ENCODE measurements around the gene MAGEA9B.
"Not testable (repeated sequence)": the region's sequence is repeated elsewhere in the genome, so short reads cannot be mapped to it uniquely, and the experiment has no call there.

Gene MAGEA9B

GRCh38 chrX:149570668-149571067 is 16.6 kb downstream of the MAGEA9B start:
- DNase-seq = no peak

DNA sequence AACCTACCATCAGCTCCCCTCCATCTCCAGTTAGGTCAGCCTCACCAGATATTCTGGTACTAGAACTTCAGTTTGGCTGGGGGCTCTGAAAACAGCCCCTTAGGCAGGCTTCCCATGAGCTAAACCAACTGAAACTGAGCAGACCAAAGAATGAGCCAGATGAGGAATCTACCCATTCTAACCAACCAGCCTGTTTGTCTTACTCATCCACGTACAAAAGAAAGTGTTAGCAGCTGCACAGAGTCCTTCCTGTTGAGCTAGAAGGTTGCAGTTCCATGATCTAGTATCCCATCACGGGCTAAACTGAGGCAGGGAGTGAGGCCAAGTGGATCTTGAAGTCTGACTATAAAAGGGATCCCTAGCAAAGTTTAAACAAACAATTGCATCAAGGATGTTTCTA is 17.5 kb downstream of the MAGEA9B start:
- no peak for DNase-seq

DNA sequence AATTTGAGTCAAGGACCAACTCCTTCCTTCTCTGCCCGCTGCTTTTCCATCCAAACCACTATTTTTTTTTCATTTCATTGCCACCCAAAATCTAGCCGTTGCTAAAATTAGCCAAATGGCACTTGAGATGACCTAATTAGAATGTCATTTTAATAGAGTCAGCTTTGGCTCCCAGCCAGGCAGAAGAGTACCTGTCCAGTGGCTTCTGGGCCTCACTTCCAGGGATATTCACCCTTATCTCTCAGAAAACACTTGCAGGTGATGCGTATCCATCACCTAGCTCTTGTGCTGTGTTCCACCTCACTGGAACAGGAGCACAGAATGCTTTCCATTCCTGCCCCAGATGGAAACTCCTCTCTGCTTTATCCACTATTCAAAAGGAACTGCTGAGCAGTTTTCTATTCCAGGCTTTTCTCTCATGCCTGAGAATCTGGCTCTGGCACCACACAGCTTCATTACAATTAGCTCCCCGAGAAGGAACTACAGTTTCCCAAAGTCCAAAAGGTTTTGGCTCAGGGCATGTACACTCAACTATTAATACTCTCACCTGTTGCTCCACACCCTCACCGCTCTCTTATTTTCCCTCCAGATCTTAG is 18.5 kb downstream of the MAGEA9B start:
- DNase-seq = no peak

DNA sequence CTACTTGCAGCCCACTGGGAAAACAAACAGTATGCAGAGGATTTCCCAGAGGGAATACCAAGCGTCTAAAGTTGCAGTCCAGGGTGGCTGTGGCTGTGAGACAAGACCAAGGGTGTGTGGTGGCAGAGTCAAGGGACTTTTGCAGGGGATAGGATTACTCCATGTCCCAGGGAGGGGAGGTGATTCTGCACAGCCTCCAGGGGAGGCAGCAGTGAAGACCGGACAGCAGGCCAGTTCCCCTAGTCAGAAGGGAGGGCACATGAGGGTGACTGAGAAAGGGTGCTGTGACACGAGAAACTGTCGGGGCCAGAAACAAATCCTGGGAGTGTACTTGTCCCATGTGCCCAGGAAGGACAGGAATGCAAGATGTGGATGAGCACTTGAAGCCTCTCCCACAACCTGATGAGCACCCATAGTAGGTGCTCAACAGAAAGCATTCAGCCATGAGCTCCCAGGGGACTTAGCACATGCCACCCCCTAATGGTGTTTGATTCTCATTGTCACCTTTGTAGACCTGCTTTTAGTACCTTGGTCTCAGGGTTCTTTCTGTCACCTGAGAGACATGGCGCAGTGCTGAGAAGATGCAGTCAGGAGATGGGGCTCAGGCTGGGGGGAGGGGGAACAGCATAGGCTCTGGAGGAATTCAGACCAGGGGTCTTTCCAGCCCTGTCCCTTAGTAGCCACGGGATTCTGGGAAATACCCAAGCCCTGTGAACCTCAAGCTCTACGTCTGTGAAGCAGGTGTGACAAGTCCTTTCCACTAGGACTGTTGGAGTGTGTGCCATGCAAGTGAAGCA is 19.4 kb downstream of the MAGEA9B start:
- no peak for DNase-seq

- DNase-seq = no peak
Observed at GRCh38 chrX:149563359-149563758, 23.9 kb downstream of the MAGEA9B start.

DNA sequence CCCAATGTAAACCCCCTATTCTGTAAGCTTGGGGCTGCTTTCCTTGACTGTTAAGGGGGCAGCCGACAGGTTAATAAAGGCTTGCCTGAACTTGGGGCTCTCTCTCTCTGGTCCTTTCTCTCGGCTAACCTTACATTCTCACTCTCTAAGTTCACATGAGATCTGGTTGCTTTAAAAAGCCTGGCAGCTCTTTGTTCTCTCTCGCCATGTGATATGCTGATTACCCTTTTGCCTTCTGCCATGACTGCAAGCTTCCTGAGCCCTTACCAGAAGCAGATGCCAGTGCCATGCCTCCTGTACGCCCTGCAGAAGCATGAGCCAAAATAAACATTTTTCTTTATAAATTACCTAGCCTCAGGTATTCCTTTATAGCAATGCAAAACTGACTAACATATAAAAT is 32.0 kb downstream of the MAGEA9B start:
- not testable (repeated sequence) for DNase-seq

- not testable (repeated sequence) for DNase-seq
Observed at GRCh38 chrX:149551939-149552248, 35.4 kb downstream of the MAGEA9B start.

DNA sequence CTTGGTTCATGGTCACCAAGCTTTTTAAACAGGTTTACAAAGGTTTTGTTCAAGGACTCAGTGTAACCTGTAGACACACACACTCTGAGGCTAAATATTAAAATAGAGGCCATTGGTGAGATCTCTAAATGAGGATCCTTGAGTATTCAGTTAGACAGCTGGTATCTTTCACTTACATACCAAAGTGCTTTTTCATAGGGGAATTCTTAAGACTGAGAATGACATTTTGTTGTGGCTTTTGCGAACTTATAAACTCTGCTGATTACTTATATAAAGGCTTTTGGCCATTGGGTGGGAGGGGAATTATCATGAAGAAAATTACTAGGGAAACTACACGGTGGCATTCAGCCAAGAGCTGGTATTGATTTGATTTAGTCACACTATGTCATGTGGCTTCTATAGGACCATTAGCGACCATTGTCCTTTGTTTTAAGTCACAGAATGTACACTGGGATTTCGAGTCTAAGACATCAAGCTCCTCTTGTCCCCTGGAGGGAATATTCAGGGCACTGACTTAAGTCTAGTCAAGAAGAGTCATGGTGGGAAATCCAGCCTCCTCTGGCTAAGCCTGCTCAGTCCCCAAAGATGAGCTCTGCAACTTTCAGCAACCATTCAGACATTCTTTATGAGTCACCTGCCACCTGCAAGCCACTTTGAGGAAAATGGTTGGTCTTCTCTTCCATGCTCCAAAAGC is 35.9 kb downstream of the MAGEA9B start:
- not testable (repeated sequence) for DNase-seq

DNA sequence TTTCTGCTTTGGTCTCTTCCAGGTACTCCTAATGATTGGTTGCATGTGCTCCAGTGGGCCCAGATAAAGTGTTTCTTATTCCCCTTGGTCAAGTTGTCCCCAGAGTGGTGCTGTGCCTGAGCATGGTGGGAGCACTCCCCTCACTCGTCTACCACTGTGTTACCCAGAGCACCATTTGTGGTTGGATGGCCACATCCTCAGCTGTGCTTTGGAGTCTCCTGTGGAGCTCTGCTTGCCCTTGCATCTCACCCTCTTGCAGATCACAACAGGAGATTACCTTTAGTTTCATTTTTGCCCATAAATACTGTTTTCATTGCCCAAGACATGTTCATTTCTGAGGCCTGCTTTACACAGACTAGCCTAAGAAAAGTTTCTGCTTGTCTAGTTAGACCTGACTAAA is 36.8 kb downstream of the MAGEA9B start:
- not testable (repeated sequence) for DNase-seq

DNA sequence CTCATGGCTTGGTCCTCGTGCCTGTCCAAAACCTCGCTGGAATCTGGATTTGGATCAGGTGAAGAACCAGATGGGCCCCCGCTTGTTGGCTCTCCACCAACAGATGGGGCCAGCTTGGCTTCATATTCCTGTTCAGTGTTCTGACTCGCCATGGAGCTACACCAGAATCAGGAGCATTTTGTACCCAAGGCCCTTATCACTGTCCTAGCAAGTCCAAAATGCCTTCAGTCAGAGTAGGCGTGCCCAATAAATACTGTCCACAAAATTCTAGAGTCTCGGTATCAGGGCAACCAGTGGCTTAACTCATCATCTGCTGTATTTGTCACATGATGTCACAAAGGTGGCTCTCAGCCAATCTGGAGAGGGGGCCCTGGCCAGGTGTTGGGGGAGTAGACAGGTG is 37.6 kb downstream of the MAGEA9B start, which contains the start of gene HSFX3:
Gene HSFX3, minus strand, starts transcription at position 224 of the 400 bp plus-strand sequence. Its CDS starts 72 bp downstream, at position 152.
- DNase-seq = not testable (repeated sequence)

DNA sequence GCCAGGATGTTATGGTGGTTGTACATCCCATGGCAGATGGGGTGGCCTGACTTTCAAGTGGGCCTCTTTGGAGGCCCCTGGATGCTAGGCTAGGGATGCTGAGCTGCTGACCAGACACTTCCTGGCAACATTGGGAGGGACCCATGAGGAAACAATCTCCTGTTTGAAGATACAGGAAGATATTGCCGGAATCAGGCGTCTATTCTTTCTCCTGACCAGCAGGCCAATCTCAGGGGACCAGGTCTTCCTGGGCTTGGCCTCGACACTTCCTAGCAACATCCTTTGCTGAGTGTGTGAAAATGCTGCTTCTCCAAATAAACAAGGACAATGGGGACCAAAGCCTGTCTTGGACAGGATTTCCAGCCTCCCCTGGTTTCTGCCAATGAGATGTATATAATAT is 39.5 kb downstream of the MAGEA9B start:
- DNase-seq = not testable (repeated sequence)

DNA sequence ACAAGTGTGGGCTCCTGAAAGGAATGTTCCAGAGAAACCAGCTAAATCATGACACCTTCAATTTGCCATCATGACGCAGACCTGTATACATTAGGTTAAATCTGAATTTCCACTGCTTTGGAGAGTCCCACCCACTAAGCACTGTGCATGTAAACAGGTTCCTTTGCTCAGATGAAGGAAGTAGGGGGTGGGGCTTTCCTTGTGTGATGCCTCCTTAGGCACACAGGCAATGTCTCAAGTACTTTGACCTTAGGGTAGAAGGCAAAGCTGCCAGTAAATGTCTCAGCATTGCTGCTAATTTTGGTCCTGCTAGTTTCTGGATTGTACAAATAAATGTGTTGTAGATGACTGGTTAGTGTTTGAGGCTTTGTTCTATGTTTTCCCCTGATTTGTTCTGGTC is 40.3 kb downstream of the MAGEA9B start:
- DNase-seq = not testable (repeated sequence)

GRCh38 chrX:149545545-149546543 is 41.4 kb downstream of the MAGEA9B start:
- not testable (repeated sequence) for DNase-seq

DNA sequence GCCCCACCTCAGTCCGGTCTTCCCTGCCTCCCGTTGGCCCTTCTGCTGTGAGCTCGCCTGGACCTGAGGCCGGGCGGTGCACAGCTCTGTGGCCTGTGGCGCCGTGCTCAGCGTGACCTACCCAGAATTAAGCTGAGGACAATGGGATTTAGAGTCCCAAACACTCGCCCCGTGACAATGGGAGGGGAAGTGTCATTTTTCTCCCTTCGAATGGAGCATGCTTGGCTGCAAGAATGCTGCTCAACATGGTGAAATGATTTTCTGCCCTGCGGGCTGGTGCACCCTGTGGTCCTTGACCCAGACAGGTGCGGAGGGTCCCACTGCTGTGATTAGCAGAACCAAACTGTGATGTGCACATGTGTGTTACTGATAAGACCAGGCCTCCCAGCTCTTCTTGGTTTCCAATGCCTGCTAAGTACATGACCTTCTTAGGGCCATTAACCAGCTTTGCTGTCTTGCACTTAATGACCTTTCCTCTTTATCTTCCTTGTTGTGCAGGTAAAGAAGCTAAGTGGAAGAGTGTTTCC is 45.7 kb downstream of the MAGEA9B start:
- no peak for DNase-seq

- peak; percentile 87 for DNase-seq
Observed at GRCh38 chrX:149540621-149541520, 46.4 kb downstream of the MAGEA9B start, which contains the start of gene EOLA1. EOLA1 (plus strand) TSS chrX:149541012; CDS start chrX:149545631, 4,619 bp downstream.

- peak; percentile 87 for DNase-seq
Observed at GRCh38 chrX:149540131-149540620, 47.1 kb downstream of the MAGEA9B start.

- DNase-seq = peak; percentile 81
Observed at GRCh38 chrX:149539283-149540130, 47.8 kb downstream of the MAGEA9B start.

GRCh38 chrX:149537474-149537873 is 49.8 kb downstream of the MAGEA9B start:
- not testable (repeated sequence) for DNase-seq

- DNase-seq = not testable (repeated sequence)
Observed at GRCh38 chrX:149534926-149535602, 52.2 kb downstream of the MAGEA9B start.

All from DMS 273 treated with DMSO at 0.1 percent for 48 hours (cell line).